Ishikawa (cell line): ENCODE data around the gene PDE10A.

Experiments used
- CEBPB ChIP-seq: IDR thresholded peaks from 2 replicates; pipeline ENCODE4 v1.6.1; 2012
- CREB1 ChIP-seq: IDR thresholded peaks from 2 replicates; pipeline ENCODE4 v1.6.1; 2012; ENCODE audit warnings: low read depth
- EGR1 ChIP-seq: IDR thresholded peaks from 2 replicates; pipeline ENCODE4 v1.6.1; 2012
- EP300 ChIP-seq: IDR thresholded peaks from 2 replicates; pipeline ENCODE4 v1.6.1; 2012; ENCODE audit warnings: borderline replicate concordance
- FOXM1 ChIP-seq: IDR thresholded peaks from 2 replicates; pipeline ENCODE4 v1.6.1; 2012; ENCODE audit warnings: low read depth, borderline replicate concordance
- NFIC ChIP-seq: IDR thresholded peaks from 2 replicates; pipeline ENCODE4 v1.6.1; 2012
- RAD21 ChIP-seq: IDR thresholded peaks from 2 replicates; pipeline ENCODE4 v1.6.1; 2012; ENCODE audit warnings: low read depth
- TAF1 ChIP-seq: IDR thresholded peaks from 2 replicates; pipeline ENCODE4 v1.6.1; 2012; ENCODE audit warnings: low read depth, mild to moderate bottlenecking
- TCF12 ChIP-seq: IDR thresholded peaks from 2 replicates; pipeline ENCODE4 v1.6.1; 2012; ENCODE audit warnings: low read depth
- TEAD4 ChIP-seq: IDR thresholded peaks from 2 replicates; pipeline ENCODE4 v1.6.1; 2012
- YY1 ChIP-seq: IDR thresholded peaks from 2 replicates; pipeline ENCODE4 v1.6.1; 2012; ENCODE audit warnings: low read depth
- ZBTB7A ChIP-seq: IDR thresholded peaks from 2 replicates; pipeline ENCODE4 v1.6.1; 2012; ENCODE audit warnings: low read depth
- TF ChIP-seq, protein P1 (sequence below): IDR thresholded peaks from 2 replicates; pipeline ENCODE4 v1.6.1; 2012
- TF ChIP-seq, protein P2 (sequence below): IDR thresholded peaks from 2 replicates; pipeline ENCODE4 v1.6.1; 2012; ENCODE audit warnings: low read depth, mild to moderate bottlenecking
- TF ChIP-seq, protein P3 (sequence below): IDR thresholded peaks from 2 replicates; pipeline ENCODE4 v1.6.1; 2012

PDE10A gene

DNA sequence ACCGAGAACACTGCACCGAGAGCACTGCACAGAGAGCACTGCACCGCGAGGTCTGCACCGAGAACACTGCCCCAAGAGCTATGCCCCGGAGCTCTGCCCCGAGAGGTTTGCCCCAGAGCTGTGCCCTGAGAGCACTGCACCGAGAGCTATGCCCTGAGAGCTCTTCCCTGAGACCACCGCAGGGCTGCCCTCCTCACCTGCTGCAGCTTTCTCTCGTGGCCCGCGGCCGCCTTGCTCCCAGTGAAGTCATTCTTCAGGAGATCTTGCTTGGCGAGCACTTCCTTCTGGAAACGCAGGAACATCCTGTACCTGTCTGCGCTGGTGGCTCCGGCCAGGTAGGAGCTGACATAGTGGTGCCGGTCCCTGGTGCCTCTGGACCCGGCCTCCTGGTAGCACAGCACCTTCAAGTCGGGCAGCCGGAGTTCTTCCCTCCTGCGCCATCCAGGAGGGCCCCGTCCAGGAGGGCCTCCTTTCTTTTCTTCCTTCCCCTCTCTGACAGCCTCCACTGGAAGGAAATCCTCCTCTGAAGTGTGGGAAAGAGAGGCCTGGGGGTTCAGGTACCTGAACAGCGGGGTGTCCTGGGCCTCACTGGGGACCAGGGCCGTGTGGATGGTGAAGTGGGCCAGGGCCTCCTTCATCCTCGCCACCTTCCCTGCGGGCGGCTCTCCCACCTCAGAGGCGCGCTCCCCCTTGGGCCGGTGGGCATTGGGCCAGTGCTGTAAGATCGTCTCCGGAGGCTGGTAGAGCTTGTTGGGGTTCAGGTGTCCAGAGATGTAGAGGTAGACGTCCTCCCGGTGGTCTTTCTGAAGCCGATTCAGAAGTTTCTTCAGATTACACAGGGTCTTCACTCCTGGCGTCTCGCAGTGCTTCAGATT, 361.4 kb downstream of the PDE10A start:
- no peak for TF ChIP-seq CREB1
- TF ChIP-seq TEAD4, result no peak
- TF ChIP-seq CEBPB, result no peak
- no peak for TF ChIP-seq EP300
- TF ChIP-seq RAD21, result no peak
- no peak for TF ChIP-seq TCF12
- TF ChIP-seq FOXM1, result no peak
- TF ChIP-seq, protein P1, sequence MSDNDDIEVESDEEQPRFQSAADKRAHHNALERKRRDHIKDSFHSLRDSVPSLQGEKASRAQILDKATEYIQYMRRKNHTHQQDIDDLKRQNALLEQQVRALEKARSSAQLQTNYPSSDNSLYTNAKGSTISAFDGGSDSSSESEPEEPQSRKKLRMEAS, result no peak

DNA sequence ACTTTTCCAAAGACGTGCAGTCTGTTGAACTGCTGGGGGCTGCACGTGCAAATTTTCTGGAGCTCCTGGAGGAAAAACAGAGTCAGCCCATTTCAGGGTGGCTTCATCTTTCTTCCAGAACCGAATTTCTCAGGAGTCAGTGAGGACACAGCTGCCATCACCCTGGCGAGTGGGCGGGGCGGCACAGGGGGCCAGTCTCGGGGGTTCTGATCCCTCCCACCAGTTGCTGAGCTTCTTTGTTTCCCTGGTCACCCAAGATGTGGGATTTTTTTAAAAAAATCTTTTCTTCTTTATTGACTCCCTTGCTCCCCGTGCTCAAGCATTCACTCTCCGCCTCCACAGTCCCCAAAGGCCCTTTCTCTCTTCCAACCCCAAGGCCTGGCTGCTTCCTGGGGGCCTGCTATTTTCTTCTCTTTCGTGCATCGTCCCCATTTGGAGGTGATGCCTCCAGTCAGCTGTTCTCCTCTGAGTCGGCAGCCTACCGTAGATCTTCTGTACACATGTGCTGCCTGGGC, 362.6 kb downstream of the PDE10A start:
- TF ChIP-seq TEAD4 (no peak), TAF1 (no peak), CREB1 (no peak), ZBTB7A (no peak), TCF12 (no peak), EP300 (no peak)
- TF ChIP-seq, protein P1, result no peak
- TF ChIP-seq, protein P2, sequence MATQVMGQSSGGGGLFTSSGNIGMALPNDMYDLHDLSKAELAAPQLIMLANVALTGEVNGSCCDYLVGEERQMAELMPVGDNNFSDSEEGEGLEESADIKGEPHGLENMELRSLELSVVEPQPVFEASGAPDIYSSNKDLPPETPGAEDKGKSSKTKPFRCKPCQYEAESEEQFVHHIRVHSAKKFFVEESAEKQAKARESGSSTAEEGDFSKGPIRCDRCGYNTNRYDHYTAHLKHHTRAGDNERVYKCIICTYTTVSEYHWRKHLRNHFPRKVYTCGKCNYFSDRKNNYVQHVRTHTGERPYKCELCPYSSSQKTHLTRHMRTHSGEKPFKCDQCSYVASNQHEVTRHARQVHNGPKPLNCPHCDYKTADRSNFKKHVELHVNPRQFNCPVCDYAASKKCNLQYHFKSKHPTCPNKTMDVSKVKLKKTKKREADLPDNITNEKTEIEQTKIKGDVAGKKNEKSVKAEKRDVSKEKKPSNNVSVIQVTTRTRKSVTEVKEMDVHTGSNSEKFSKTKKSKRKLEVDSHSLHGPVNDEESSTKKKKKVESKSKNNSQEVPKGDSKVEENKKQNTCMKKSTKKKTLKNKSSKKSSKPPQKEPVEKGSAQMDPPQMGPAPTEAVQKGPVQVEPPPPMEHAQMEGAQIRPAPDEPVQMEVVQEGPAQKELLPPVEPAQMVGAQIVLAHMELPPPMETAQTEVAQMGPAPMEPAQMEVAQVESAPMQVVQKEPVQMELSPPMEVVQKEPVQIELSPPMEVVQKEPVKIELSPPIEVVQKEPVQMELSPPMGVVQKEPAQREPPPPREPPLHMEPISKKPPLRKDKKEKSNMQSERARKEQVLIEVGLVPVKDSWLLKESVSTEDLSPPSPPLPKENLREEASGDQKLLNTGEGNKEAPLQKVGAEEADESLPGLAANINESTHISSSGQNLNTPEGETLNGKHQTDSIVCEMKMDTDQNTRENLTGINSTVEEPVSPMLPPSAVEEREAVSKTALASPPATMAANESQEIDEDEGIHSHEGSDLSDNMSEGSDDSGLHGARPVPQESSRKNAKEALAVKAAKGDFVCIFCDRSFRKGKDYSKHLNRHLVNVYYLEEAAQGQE, result no peak

DNA sequence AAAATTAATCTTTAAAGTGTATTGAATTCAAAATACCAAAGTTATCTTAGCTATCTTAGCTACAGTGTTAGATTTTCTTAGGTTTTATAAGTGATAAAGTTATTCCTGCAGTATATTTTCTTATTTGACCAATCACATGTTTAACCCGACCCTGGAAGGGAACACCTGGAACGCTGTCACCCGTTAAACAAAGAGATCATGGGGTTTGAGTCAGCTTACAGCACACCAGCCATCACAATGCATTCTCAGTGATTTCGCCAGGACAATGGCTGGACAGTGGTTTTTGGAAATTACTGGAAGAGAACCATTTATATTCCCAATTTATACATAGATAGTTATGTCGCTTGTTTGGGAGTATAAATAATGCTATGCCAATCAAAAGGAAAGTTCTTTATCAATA, 364.2 kb downstream of the PDE10A start:
- TF ChIP-seq ZBTB7A (no peak), RAD21 (no peak), TCF12 (no peak), CEBPB (no peak), CREB1 (no peak)
- TF ChIP-seq, protein P3, sequence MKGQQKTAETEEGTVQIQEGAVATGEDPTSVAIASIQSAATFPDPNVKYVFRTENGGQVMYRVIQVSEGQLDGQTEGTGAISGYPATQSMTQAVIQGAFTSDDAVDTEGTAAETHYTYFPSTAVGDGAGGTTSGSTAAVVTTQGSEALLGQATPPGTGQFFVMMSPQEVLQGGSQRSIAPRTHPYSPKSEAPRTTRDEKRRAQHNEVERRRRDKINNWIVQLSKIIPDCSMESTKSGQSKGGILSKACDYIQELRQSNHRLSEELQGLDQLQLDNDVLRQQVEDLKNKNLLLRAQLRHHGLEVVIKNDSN, result no peak
- TF ChIP-seq, protein P1, result no peak

DNA sequence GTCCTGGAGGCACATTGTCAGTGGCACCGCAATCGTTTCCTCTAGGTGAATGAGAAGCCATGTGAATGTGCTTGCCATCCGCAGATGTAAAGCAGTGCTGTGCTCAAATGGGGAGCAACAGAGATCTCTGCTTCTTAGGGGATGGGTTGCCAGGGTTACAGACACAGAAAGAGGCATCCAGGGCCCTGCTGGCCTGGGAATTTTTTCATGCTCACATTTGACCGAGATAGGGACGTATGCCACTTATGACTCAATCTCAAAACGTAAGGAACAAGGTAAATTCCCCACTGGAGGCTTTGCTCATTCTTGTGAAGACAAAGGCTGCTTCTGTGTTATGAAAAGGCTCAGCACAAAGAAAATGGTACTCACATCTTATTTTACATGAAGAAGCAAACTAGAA, 364.6 kb downstream of the PDE10A start:
- TF ChIP-seq TEAD4 (no peak), EGR1 (no peak), NFIC (no peak), CREB1 (no peak), RAD21 (no peak), EP300 (no peak), FOXM1 (no peak), TAF1 (no peak), ZBTB7A (no peak), CEBPB (no peak), YY1 (no peak)
- TF ChIP-seq, protein P2, result no peak
- TF ChIP-seq, protein P1, result no peak
- TF ChIP-seq, protein P3, result no peak

DNA sequence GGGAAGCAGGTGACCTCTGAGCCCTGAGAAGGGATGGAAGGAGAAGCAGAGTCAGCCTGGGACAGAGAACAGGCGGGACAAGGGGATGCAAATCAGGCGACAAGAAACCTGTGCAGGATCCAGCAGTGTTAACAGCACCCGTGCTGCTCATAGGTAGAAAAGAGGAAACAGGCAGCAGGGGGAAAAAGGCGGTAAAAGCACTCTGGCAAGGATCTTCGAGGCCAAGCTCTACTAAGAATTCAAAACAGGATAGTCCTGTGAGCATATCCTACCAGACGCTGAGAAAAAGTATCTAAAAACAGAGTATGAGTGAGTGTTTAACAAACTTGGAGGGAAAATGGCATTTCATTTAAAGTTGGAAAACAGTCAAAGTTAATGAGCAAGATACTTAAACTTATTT, 370.4 kb downstream of the PDE10A start:
- TF ChIP-seq ZBTB7A, result no peak
- TF ChIP-seq RAD21, result no peak
